PC-9 (cell line): ENCODE measurements around the gene CACFD1. TPM values are rescaled to one million over a fixed set of nuclear protein-coding genes. Genes with fewer than 3 reads are reported as not detected.

Experiments
- BruUV-seq: library from RNA; stranded (reverse); fragments of 400-500 nt; replicated peaks from 2 replicates; lab custom pipeline; 2021; lab: Mats Ljungman, UMichigan
- CTCF ChIA-PET: fragments of 300-600 bp; sonication (Branson Sonifier 250); formaldehyde crosslinking; loops from one replicate; lab custom pipeline; 2022; ENCODE audit warnings: antibody characterized with exemption; lab: Charles Lee
- POLR2A ChIA-PET: fragments of 300-600 bp; sonication (Branson Sonifier 250); formaldehyde crosslinking; loops from one replicate; lab custom pipeline; 2022; ENCODE audit warnings: antibody characterized with exemption; ENCODE audit not compliant: unreplicated experiment; lab: Charles Lee
- DNase-seq, 2 experiments: peaks; one replicate each; pipeline versions ENCODE4 v3.0.0 to v3.0.0-alpha.2; 2015 to 2022; ENCODE audit warnings: mixed read lengths in 1 of 2
- H2AFZ ChIP-seq: fragments of 200-600 bp; sonication (generic); 2 replicates; pipeline ENCODE4 v1.8.1; 2017; ENCODE audit warnings: antibody characterized with exemption
- H3F3A ChIP-seq: fragments of 200-600 bp; sonication (generic); 2 replicates; pipeline ENCODE4 v1.8.1; 2017; ENCODE audit warnings: antibody characterized with exemption, mild to moderate bottlenecking, low read depth; ENCODE audit not compliant: insufficient read depth
- H3K27ac ChIP-seq: fragments of 200-600 bp; sonication (generic); 2 replicates; pipeline ENCODE4 v1.6.1; 2016; ENCODE audit warnings: mixed run types
- H3K27me3 ChIP-seq: fragments of 200-600 bp; sonication (generic); 2 replicates; pipeline ENCODE4 v1.6.1; 2016; ENCODE audit warnings: low read depth, mixed run types; ENCODE audit not compliant: insufficient read depth
- H3K36me3 ChIP-seq: fragments of 200-600 bp; sonication (generic); 2 replicates; pipeline ENCODE4 v1.6.1; 2016; ENCODE audit warnings: low read depth, mixed run types
- H3K4me1 ChIP-seq: fragments of 200-600 bp; sonication (generic); replicated peaks from 2 replicates; pipeline ENCODE4 v1.6.1; 2016; ENCODE audit warnings: mixed run types; ENCODE audit not compliant: insufficient read depth
- H3K4me2 ChIP-seq: fragments of 200-600 bp; sonication (generic); 2 replicates; pipeline ENCODE4 v1.6.1; 2017; ENCODE audit warnings: mixed run types
- H3K4me3 ChIP-seq: fragments of 200-600 bp; sonication (generic); 2 replicates; pipeline ENCODE4 v1.6.1; 2016; ENCODE audit warnings: mixed run types
- H3K79me2 ChIP-seq: fragments of 200-600 bp; sonication (generic); 2 replicates; pipeline ENCODE4 v1.6.1; 2017; ENCODE audit warnings: low read depth, mixed run types
- H3K9me2 ChIP-seq: fragments of 200-600 bp; sonication (generic); 2 replicates; pipeline ENCODE4 v1.8.1; 2017; ENCODE audit warnings: mild to moderate bottlenecking; ENCODE audit not compliant: insufficient read depth
- H3K9me3 ChIP-seq: fragments of 200-600 bp; sonication (generic); 2 replicates; pipeline ENCODE4 v1.8.1; 2016; ENCODE audit warnings: low read depth; ENCODE audit not compliant: insufficient read depth
- H4K20me1 ChIP-seq: fragments of 200-600 bp; sonication (generic); 2 replicates; pipeline ENCODE4 v1.8.1; 2017; ENCODE audit not compliant: insufficient read depth
- EZH2 ChIP-seq: fragments of 200-600 bp; sonication (generic); IDR thresholded peaks from 2 replicates; pipeline ENCODE4 v1.8.0; 2017; ENCODE audit warnings: antibody characterized with exemption, low read depth
- intact Hi-C: fragments of 100-400 bp; cut with micrococcal nuclease; formaldehyde crosslinking; loops from one replicate; pipeline ENCODE4 v1.10.0; 2022; ENCODE audit not compliant: unreplicated experiment
- total RNA-seq: library from RNA; stranded (reverse); gene quantifications from 2 replicates; pipeline ENCODE4 v1.2.3, GENCODE V29; 2021
- TF ChIP-seq, protein P1 (sequence below): fragments of 200-600 bp; sonication (generic); conservative IDR thresholded peaks from 2 replicates; pipeline ENCODE4 v1.6.1; 2017; ENCODE audit warnings: mixed run types, antibody characterized with exemption, mild to moderate bottlenecking, moderate library complexity

The CACFD1 gene
- total RNA-seq, 1 experiment from 2014 or later, result 28.7 TPM

DNA sequence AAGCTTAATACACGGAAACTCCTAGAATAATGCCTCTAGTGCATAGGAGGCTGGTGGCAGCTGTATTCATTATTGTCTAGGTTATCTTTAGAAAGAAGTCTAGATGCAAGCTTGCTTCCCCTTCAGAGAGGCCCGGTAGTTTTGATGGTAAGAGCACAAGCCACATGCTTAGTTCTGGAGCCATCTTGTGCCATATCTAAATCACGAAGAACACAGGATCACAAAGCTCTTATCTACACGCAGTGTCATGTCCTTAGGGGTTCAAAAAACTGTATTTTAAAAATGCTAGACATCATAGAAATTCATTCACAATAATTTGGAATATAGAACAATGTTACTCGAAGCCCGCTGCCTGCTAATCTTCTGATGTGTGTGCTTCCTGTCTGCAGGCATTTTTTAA, 6.2 kb downstream of the CACFD1 start:
- intact Hi-C loops, result no loop called here
- ChIA-PET CTCF (no interaction called here), POLR2A (no interaction called here)
- no peaks in the 10 kb centered on the region; the same call in none of the 2 replicates for H4K20me1 ChIP-seq
- no peak for TF ChIP-seq EZH2
- TF ChIP-seq, protein P1, sequence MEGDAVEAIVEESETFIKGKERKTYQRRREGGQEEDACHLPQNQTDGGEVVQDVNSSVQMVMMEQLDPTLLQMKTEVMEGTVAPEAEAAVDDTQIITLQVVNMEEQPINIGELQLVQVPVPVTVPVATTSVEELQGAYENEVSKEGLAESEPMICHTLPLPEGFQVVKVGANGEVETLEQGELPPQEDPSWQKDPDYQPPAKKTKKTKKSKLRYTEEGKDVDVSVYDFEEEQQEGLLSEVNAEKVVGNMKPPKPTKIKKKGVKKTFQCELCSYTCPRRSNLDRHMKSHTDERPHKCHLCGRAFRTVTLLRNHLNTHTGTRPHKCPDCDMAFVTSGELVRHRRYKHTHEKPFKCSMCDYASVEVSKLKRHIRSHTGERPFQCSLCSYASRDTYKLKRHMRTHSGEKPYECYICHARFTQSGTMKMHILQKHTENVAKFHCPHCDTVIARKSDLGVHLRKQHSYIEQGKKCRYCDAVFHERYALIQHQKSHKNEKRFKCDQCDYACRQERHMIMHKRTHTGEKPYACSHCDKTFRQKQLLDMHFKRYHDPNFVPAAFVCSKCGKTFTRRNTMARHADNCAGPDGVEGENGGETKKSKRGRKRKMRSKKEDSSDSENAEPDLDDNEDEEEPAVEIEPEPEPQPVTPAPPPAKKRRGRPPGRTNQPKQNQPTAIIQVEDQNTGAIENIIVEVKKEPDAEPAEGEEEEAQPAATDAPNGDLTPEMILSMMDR, result no peak
- no peak overlapping the region for H3K4me3 ChIP-seq
- H3K79me2 ChIP-seq, result peaks cover 12% of the 10 kb centered on the region; the same call in 1 of the 2 replicates
- no peak overlapping the region for H3K4me2 ChIP-seq
- DNase-seq, result no peak
- no peaks in the 10 kb centered on the region for H3K9me3 ChIP-seq
- peaks cover 13% of the 10 kb centered on the region; the same call in 1 of the 2 replicates for H3F3A ChIP-seq
- no peak overlapping the region for H2AFZ ChIP-seq
- H3K36me3 ChIP-seq, result no peaks in the 10 kb centered on the region
- H3K27ac ChIP-seq, result no peak overlapping the region
- H3K4me1 ChIP-seq, result peaks cover 10% of the 10 kb centered on the region
- H3K27me3 ChIP-seq, result no peaks in the 10 kb centered on the region
- H3K9me2 ChIP-seq, result no peaks in the 10 kb centered on the region
- BruUV-seq, result no TSS peak

DNA sequence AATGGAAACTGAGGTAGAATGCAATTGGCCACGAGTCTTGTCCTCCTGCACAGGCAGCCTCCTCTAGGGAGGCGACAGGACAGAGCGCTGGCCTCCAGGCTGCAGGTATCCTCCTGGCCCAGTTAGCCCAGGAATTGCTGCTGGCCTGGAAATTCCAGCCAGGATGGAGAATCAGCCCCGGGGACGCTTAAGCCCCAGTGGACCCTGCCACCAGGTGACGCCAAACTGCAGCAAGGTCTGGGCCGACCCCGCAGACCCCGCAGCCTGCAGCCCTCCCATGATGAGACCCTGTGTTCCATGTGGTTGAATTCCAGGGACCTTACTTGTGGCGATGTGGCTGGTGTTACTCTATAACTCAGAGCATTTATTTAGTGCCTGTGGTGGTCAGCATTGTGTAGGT, 7.3 kb downstream of the CACFD1 start:
- Histone ChIP-seq H3K9me3 (no peaks in the 10 kb centered on the region), H2AFZ (no peak overlapping the region), H4K20me1 (no peaks in the 10 kb centered on the region; the same call in none of the 2 replicates), H3K79me2 (0 out of 2 replicates have a peak, but pooled peaks cover 2% of the 10 kb centered on the region), H3K4me2 (no peak overlapping the region), H3K4me1 (no peaks in the 10 kb centered on the region), H3K4me3 (no peak overlapping the region), H3F3A (peaks cover 5% of the 10 kb centered on the region; the same call in 1 of the 2 replicates), H3K27ac (no peak overlapping the region), H3K27me3 (no peaks in the 10 kb centered on the region), H3K9me2 (no peaks in the 10 kb centered on the region), H3K36me3 (no peaks in the 10 kb centered on the region)
- no peak for DNase-seq
- POLR2A ChIA-PET, result no interaction called here
- intact Hi-C loops, result no loop called here
- CTCF ChIA-PET, result no interaction called here
- no peak for TF ChIP-seq EZH2
- TF ChIP-seq, protein P1, result no peak
- no TSS peak for BruUV-seq

DNA sequence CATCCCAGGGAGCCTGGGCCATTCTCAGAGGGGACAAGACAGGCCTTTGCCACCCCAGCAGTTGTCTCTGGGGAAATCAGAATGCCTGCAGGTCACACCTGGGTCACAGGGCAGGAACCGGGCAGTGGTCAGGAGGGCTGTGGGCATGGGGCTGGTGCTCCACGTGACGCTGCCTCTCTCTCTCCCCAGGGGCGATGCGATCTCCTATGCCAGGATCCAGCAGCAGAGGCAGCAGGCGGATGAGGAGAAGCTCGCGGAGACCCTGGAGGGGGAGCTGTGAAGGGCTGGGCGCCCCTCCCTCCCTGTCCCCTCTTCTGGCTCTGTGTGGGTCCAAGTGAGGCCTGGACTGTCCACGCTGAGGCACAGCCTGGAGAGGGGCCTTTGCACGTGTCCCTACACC, 8.6 kb downstream of the CACFD1 start:
- H3K4me3 ChIP-seq, result no peak overlapping the region
- ChIA-PET POLR2A (no interaction called here), CTCF (no interaction called here)
- no peak overlapping the region for H3K4me2 ChIP-seq
- no peak for DNase-seq
- no peaks in the 10 kb centered on the region for H3K36me3 ChIP-seq
- H3K9me2 ChIP-seq, result no peaks in the 10 kb centered on the region
- H3K27me3 ChIP-seq, result no peaks in the 10 kb centered on the region
- H3K9me3 ChIP-seq, result no peaks in the 10 kb centered on the region
- no peaks in the 10 kb centered on the region for H3K79me2 ChIP-seq
- BruUV-seq, result no TSS peak
- no peaks in the 10 kb centered on the region; the same call in 1 of the 2 replicates for H4K20me1 ChIP-seq
- no peak overlapping the region for H2AFZ ChIP-seq
- intact Hi-C loops, result no loop called here
- H3K27ac ChIP-seq, result no peak overlapping the region
- H3F3A ChIP-seq, result peaks cover 5% of the 10 kb centered on the region; the same call in 1 of the 2 replicates
- H3K4me1 ChIP-seq, result no peaks in the 10 kb centered on the region
- TF ChIP-seq EZH2, result no peak
- TF ChIP-seq, protein P1, result no peak
